NCI-H146 (cell line): ENCODE results near the gene RAB11FIP3.
A peak's percentile ranks its signal among the peaks of the same experiment; 100 is the strongest.

Experiments
- DNase-seq: peaks from one replicate; lab custom pipeline; 2025; lab: John Stamatoyannopoulos, UW

Gene RAB11FIP3

DNA sequence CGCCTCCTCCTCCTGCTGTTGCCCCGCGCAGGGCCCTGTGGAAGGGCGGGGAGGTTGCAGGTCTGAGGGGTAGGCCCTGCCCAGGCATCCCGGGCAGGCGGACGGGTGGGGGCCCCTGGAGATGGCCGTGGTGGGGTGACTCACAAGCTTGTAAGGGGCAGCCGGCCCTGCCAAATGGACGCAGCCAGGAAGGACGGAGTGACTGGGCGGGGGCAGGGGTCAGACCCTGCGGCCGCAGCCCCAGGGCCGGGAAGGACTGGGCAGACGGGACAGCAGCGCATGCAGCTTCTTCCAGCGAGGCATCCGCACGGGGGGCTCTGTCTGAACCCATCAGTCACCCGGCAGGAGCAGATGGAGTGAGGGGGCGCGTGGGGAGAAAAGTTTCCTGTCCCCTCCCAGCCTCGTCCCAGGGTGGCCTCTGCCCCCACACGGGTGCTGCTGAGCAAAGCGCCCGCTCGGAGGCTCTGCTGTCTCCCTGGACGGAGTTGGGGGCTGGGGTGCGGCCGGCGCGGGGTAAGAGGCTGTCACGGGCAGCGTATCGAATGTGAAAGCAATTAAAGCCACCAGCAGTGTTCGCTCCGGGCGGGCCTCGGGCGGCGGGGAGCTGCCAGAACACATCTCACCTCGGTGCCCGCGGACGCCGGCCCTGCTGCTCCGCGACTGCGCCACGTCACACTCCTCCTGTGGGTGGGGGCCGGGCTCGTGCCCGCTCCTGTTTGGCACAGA is 129.4 kb downstream of the RAB11FIP3 start:
- no peak for DNase-seq

DNA sequence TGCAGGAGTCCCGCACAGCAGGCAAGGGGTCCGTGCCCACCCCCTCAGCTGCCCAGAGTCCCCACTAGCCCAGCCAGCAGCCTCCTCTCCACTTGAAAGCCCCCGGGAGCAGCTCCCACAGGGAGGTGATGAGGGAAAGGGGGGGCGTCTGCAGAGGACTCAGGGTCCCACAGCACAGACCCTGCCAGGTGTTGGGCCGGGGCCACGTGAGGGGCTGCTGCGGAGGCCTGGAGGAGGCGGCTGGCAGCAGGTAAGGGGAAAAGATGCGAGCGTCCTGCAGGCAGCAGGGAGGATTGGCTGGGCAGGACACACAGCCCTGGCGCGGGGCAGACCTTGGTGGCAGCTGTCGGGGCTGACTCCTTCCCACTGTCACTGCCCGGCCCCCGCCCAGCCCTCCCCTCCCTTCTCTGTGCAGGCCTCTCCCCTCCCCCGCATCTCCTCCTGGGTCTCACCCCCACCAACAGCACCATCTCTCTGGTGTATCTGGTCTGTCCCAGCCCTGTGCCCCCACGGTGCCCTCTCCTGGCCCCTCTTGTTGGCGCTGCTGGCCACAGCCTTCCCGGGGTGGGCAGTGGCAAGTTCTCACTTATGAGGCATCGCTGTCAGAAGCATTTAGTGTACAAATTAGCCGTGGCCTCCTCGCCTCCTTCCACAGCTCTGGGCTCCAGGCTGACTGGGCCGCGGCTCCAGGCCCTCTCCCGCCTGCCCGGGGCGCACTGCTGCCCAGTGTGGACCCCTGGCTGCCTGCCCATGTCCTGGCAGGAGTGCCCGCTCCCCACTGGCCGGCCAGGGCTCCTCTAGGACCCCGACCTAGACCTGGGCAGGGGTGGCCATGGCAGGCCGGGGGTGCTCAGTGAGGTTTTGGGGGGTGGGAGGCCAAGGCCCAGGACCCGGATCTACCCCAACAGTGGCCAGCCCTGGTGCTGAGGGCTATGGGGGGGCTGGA is 130.4 kb downstream of the RAB11FIP3 start:
- no peak for DNase-seq

GRCh38 chr16:556474-557173 is 131.2 kb downstream of the RAB11FIP3 start:
- DNase-seq, result no peak

DNA sequence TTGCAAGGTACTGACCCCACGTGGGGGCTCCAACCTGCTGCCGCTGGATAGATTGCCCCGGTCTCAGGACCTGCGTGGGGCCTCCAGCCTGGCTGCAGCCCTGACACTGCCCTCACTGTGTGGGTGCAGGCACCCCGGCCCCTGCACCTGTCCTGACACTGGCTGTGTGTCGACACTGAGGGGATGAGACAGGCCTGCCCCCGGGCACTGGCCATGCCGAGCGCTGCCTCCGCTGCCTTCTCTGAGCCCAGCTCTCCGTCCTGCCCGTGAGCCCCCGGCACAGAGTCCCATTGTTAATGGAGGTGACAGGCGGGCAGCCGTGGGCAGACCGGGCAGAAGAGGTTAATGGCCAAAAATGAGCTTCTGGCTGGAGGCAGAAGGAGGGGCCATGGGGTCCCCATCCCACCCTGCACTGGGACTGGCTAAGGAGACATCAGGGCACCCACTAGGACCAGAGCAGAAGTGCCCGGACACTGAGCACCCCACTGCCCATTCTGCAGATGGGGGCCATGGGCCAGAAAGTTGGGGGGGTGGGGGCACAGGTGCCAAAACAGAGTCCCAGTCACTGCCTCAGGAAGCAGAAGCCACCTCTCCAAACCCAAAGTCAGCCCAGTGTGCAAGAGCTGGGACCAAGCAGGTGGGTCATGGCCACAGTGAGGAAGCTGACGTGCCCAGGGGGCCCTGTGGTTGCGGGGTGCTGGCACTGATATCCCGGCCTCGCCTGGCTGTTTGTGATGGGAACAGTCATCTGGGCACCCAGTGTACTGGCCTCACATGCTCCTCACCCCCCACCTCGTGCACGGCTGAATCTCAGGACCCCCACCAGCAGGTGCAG is 132.2 kb downstream of the RAB11FIP3 start:
- DNase-seq, result no peak

DNA sequence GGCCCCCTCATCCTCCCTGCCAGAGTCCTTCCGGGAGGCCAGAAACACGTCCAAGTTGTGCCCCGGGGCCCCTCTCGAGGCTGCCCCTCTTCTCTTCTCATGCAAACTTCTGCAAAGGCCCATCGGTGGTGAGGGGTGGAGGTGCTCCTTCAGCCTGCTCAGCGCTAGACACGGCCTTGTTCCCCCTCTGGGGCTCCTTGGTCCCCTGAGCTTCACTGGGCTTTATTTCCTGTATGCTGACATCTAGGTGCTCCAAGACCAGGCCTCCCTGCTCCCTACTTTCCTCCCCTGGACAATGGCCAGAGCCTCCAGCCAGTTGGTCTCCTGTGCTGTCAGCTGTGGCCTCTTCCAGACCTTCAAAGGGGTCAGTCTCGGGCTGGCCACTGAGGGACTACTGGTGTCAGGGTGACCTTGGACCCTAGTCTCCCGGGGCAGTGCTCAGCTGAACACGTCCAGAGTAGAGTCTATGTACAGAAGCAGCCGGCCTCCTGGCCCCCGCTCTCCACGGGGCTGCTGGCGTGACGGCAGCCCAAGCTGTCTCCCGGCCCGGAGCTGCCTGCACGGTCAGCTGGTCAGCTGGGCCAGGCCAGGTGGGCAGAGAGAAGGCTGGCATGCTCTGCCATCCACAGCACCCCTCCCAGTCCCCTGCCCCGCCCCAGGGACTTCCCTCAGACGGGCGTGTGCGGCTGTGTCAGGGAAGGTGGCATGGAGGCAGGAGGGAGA is 133.0 kb downstream of the RAB11FIP3 start:
- DNase-seq, result no peak

GRCh38 chr16:559021-559380 is 133.6 kb downstream of the RAB11FIP3 start:
- DNase-seq, result no peak

DNA sequence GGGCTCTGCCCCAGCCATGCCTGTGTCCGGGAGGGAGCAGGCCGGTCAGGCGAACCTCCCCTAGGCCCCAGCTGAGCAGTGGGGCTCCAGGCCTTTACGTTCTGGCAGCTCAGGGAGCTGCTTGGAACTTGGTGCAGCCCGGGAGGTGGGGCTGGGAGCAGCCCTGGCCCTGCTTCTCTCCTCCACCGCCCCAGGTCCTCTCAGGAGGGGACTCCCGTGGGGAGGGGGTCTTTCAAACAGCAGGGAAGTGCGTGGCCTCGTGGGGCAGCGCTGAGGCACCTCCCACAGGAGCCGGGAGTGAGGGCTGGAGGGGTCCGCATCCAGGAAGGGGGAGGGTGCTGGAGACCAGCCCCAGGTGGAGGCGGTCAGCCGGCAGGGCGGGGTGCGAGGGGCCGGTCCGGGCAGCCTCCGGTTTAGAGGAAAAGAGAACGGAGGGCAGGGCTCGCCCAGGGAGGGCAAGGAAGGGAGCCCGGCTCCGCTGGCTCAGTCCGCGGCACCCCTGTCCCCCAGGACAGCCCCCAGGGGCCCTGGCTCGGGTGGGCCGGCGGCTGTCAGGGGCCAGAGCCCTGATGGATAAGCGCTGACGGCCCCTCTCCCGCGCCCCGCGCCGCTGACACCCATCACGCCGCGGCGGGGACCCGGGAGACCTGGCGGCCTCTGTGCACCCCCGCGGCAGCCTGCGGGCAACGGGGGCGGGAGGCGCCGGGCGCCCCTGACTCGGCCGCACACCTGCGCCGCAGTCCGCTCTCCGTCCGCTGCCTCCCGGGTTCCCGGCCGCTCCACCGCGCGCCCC is 134.2 kb downstream of the RAB11FIP3 start:
- DNase-seq, result no peak

- no peak for DNase-seq
These were observed 134.8 kb downstream of the RAB11FIP3 start, which contains the start of gene PRR35 for GRCh38 chr16:560204-560700. Gene PRR35 (plus strand): TSS chr16:560394. CDS start chr16:563295, 2,901 bp downstream.

DNA sequence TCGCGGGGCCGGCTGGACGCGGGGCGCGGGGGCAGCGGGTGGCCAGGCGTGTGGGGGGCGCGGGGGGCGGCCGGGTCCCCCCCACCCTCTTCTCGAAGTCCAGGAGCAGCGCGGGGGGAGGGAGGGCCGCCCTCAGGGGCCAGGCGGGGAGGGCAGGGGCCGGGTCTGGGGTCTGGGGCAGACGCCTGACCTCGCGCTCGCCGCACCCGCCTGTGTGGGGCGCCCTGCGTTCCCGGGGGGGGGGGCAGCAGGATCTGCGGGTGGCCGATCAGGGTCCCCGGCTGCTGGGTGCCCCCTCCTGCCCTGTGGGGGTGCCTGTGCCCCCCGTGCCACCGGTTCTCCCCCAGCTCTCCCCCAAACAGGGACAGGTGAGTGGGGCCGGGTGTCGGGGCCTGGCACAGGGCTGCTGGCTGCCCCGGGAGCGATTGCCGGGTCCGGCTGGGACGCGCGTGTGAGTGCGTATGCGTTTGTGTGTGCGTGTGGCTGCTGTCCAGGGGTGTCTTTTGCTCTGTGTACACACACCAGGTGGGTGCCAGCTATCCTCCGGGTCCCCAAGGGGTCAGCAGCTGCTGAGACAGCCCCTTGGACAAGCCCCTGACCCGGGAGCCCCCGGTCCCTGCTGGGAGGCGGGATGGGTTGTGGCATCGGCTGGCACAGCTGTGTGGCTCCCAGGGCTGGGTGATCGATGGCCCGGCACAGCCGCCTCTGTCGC is 135.4 kb downstream of the RAB11FIP3 start:
- DNase-seq, result no peak

DNA sequence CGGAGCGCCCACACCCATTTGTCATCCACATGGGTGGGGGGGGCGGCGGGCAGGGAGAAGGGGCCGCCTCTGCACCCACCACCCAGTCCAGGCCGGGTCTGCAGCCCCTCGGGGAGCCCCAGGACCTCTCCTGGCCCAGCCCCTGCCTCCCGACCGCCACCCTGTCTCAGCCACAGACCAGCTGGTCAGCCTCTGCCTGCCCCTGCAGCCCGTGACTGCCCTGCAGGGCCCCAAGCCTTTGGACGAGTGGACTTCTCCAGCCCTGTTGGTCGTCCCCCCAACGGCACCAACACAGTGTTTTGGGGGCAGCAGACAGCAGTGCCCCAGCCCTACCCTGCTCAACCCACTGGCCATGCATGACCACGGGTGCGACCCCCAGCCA is 136.0 kb downstream of the RAB11FIP3 start:
- DNase-seq, result no peak

GRCh38 chr16:561957-562938 is 136.8 kb downstream of the RAB11FIP3 start:
- no peak for DNase-seq

GRCh38 chr16:563072-563644 is 137.7 kb downstream of the RAB11FIP3 start:
- DNase-seq, result no peak

- no peak for DNase-seq
These were observed 139.4 kb downstream of the RAB11FIP3 start for GRCh38 chr16:564690-565418.

DNA sequence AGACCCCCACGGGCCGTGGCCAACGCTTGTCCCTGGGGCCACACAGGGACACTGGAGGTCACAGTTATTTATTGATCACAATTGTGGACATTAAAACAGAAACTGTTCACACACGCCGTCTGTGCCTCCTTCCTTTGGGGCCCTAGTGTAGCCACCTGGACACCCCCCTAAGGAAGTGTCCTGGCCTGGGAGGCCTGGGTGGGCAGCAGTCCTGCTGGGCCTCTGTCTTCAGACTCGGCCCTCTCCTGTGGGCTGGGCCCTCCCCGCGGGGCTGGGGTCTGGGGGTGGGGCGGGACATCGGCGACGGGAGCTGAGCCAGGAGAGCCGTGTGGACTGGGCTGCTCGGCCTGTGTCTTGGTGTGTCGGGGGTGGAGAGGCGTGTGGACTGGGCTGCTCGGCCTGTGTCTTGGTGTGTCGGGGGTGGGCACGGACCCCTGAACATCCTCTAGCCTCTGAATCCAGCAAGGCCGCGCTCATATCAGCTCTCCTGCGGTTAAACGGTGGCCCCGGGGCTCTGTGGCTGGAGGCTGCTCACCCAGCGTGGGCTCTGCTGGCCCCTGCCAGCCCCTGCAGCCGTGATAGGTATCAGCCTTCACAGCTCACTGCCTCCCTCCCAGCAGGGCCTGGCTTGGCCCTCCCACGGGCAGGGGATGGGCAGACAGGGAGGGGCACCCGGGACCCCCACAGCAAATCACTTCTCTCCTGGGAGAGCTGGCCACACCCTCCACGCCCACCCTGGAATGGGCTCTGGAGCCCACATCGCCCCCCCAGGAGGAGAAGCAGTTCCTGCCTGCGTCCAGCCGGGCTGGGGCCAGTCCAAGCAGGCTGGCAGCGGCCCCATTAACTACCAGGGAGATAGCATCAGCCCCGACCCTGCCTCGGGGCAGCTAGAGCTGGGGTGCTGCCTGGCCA is 140.2 kb downstream of the RAB11FIP3 start:
- DNase-seq, result no peak

GRCh38 chr16:566475-567372 is 141.3 kb downstream of the RAB11FIP3 start, which contains the start of gene NHLRC4:
Gene NHLRC4 (plus strand): TSS chr16:567005. CDS start chr16:568048, 1,043 bp downstream.
- DNase-seq, result peak; percentile 41
